K562 (cell line): ENCODE results near the gene ADRA2B. TPM values are rescaled to one million over a fixed set of nuclear protein-coding genes. Genes with fewer than 3 reads are reported as not detected.

ENCODE experiments used
- ATAC-seq: fragments of 200-7000 bp; cut with Tn5 transposase; 3 replicates; pipeline ENCODE4 v1.9.1; 2020; ENCODE audit warnings: moderate library complexity
- BruUV-seq: library from RNA; stranded (reverse); fragments of 400-500 nt; replicated peaks from 2 replicates; lab custom pipeline; 2021; lab: Mats Ljungman, UMichigan
- CTCF ChIA-PET: fragments of 300-600 bp; formaldehyde crosslinking; extraction: SDS; loops from one replicate; lab custom pipeline; 2021; ENCODE audit warnings: low intra/inter-chr PET ratio; lab: Yijun Ruan, JAX
- POLR2A ChIA-PET: fragments of 300-600, 350-650 bp; sonication (Branson Sonifier 250); formaldehyde crosslinking; extraction: SDS; loops from one replicate; lab custom pipeline; 2021; ENCODE audit warnings: antibody characterized with exemption, inconsistent platforms; lab: Yijun Ruan, JAX
- DNase-seq, 4 experiments: peaks; one replicate each; pipeline versions ENCODE4 v3.0.0 to v3.0.0-alpha.2; 2011 to 2018; ENCODE audit warnings: low spot score in 3 of 4, mixed read lengths in 3 of 4; ENCODE audit errors: extremely low read depth in 1 of 4
- FAIRE-seq: peaks from 2 replicates; lab custom pipeline; 2011; peaks lifted over from hg19 to GRCh38; lab: Jason Lieb, UNC
- H2AFZ ChIP-seq: 2 replicates; pipeline ENCODE4 v1.6.0; 2011; ENCODE audit warnings: low read depth, low read length, control low read depth, inconsistent platforms
- H3K27ac ChIP-seq: fragments of 200-600 bp; 3 replicates; pipeline ENCODE4 v1.8.0; 2011; ENCODE audit warnings: low read depth, mild to moderate bottlenecking, control low read depth, inconsistent platforms, low read length, moderate library complexity, mixed read lengths; ENCODE audit errors: extremely low read depth
- H3K27me3 ChIP-seq, 2 experiments: fragments of 300-600 bp in 1 of 2; 2 replicates in 1 of 2; 3 replicates in 1 of 2; pipeline versions ENCODE4 v1.6.0 to v1.8.0; 2011; ENCODE audit warnings: inconsistent platforms in 2 of 2, low read length in 2 of 2, mild to moderate bottlenecking in 1 of 2, mixed read lengths in 1 of 2, moderate library complexity in 1 of 2; ENCODE audit not compliant: control insufficient read depth in 2 of 2, insufficient read depth in 2 of 2
- H3K36me3 ChIP-seq: fragments of 300-600 bp; 3 replicates; pipeline ENCODE4 v1.8.0; 2011; ENCODE audit warnings: mild to moderate bottlenecking, low read length, inconsistent platforms; ENCODE audit not compliant: control insufficient read depth, insufficient read depth
- H3K4me1 ChIP-seq, 2 experiments: fragments of 200-600 bp in 1 of 2; replicated peaks in 1 of 2; 2 replicates in 1 of 2; 3 replicates in 1 of 2; pipeline versions ENCODE4 v1.5.1 to v1.8.0; 2011; ENCODE audit warnings: inconsistent platforms in 2 of 2, low read length in 2 of 2, mild to moderate bottlenecking in 1 of 2, mixed read lengths in 1 of 2, moderate library complexity in 1 of 2; ENCODE audit not compliant: control insufficient read depth in 2 of 2, insufficient read depth in 2 of 2
- H3K4me2 ChIP-seq: 2 replicates; pipeline ENCODE4 v1.6.1; 2011; ENCODE audit warnings: low read length, control low read depth, inconsistent platforms, mixed read lengths; ENCODE audit not compliant: insufficient read depth
- H3K4me3 ChIP-seq: fragments of 200-600 bp; sonication (generic), shearing (Covaris generic); 2 replicates; pipeline ENCODE4 v1.5.1; 2016; ENCODE audit warnings: control low read depth, inconsistent platforms
- H3K79me2 ChIP-seq: fragments of 200-600 bp; 3 replicates; pipeline ENCODE4 v1.8.0; 2011; ENCODE audit warnings: low read length, inconsistent platforms; ENCODE audit not compliant: control insufficient read depth, insufficient read depth
- H3K9ac ChIP-seq, 2 experiments: 2 replicates each; pipeline versions ENCODE4 v1.6.0 to v1.6.1; 2011; ENCODE audit warnings: low read depth in 2 of 2, low read length in 2 of 2, control low read depth in 1 of 2, inconsistent platforms in 1 of 2, mild to moderate bottlenecking in 1 of 2, mixed read lengths in 1 of 2; ENCODE audit not compliant: insufficient read depth in 1 of 2
- H3K9me1 ChIP-seq: one replicate; pipeline ENCODE4 v1.6.0; 2011; ENCODE audit warnings: inconsistent platforms, mild to moderate bottlenecking, low read length, moderate library complexity; ENCODE audit not compliant: control insufficient read depth, insufficient read depth
- H3K9me3 ChIP-seq: replicated peaks from 2 replicates; pipeline ENCODE4 v1.5.1; 2011; ENCODE audit warnings: low read depth, low read length, inconsistent platforms; ENCODE audit not compliant: control insufficient read depth, insufficient read depth
- H4K20me1 ChIP-seq: replicated peaks from 2 replicates; pipeline ENCODE4 v1.6.1; 2011; ENCODE audit warnings: low read length, inconsistent platforms, mixed read lengths; ENCODE audit not compliant: control insufficient read depth, insufficient read depth
- IRF1 ChIP-seq: sonication (generic); formaldehyde crosslinking; IDR thresholded peaks from 2 replicates; pipeline ENCODE4 v1.8.0; 2022; ENCODE audit warnings: missing genetic modification reagents, mild to moderate bottlenecking, borderline replicate concordance
- KLF13 ChIP-seq: fragments of 450-650 bp; IDR thresholded peaks from 2 replicates; pipeline ENCODE4 v1.6.1; 2016; ENCODE audit warnings: missing genetic modification characterization, low read depth, mild to moderate bottlenecking, missing compliant biosample characterization, moderate library complexity, borderline replicate concordance
- ZC3H8 ChIP-seq: fragments of 450-650 bp; IDR thresholded peaks from 2 replicates; pipeline ENCODE4 v1.6.1; 2017
- ZNF592 ChIP-seq: fragments of 450-650 bp; IDR thresholded peaks from 2 replicates; pipeline ENCODE4 v1.6.1; 2017; ENCODE audit warnings: antibody characterized with exemption, mild to moderate bottlenecking
- WGBS: fragments of 100-300 bp; shearing (Covaris generic); methylation state at CpG from one replicate; pipeline ENCODE4 v1.1.6; 2016; ENCODE audit warnings: low coverage, mixed read lengths; ENCODE audit not compliant: insufficient coverage; ENCODE audit errors: missing lambda C conversion rate; 5-methylcytosine and 5-hydroxymethylcytosine counted together
- in situ Hi-C: fragments of 300-500 bp; cut with MboI; formaldehyde crosslinking; loops from 4 replicates; pipeline ENCODE4 v1.15.0; 2018; ENCODE audit warnings: inconsistent platforms, mixed read lengths
- intact Hi-C: fragments of 100-400 bp; cut with micrococcal nuclease; formaldehyde crosslinking; loops from 2 replicates; pipeline ENCODE4 v1.14.2; 2022
- polyA plus RNA-seq, 8 experiments: library from polyadenylated mRNA; depleted of rRNA in 4 of 8; stranded (reverse) in 5 of 8; unstranded in 3 of 8; fragments of >200 nt; fragmentation: Nextera tagmentation in 2 of 8; fragmentation: Illumina TruSeq in 1 of 8; extraction: Ambion mirVana in 2 of 8; extraction: Trizol in 1 of 8; gene quantifications; 2 replicates each; pipeline versions ENCODE4 v1.2.1 to v1.2.3, GENCODE V29; 2011 to 2014; ENCODE audit warnings: inconsistent platforms in 1 of 8, missing spikeins in 1 of 8
- total RNA-seq, 7 experiments: library from RNA; depleted of rRNA in 6 of 7; stranded (reverse); fragments of >200 nt in 6 of 7; fragmentation: Illumina TruSeq in 2 of 7; extraction: Trizol in 2 of 7; gene quantifications; 2 replicates each; pipeline versions ENCODE4 v1.2.1 to v1.2.3, GENCODE V29; 2011 to 2021; ENCODE audit warnings: low replicate concordance in 1 of 7

The ADRA2B gene
- total and polyA plus RNA-seq, 9 of the 15 experiments (the other 6 are each of a cell fraction or from before 2014, with no cell fraction given), result not detected

- Histone ChIP-seq H3K79me2 (no peaks in the 10 kb centered on the region), H3K9me1 (no peaks in the 10 kb centered on the region), H3K27ac (no peak overlapping the region), H3K36me3 (no peaks in the 10 kb centered on the region), H4K20me1 (no peaks in the 10 kb centered on the region), H3K9me3 (no peaks in the 10 kb centered on the region), H3K4me1 (peaks cover 11 to 29% of the 10 kb centered on the region in 2 experiments), H3K9ac (0 out of 4 replicates have a peak overlapping the region, but pooled peaks of 1 of the 2 experiments have one; percentile 6), H3K4me3 (no peak overlapping the region), H2AFZ (no peak overlapping the region), H3K27me3 (no peaks in the 10 kb centered on the region), H3K4me2 (no peak overlapping the region)
- no TSS peak for BruUV-seq
- CTCF ChIA-PET, result no interaction called here
- ATAC-seq (no peak), DNase-seq (no peak), FAIRE-seq (no peak)
- in situ Hi-C loops, result no loop called here
- WGBS, result 29% methylated on average over 9 of the region's 9 CpGs
- intact Hi-C loops, result no loop called here
- POLR2A ChIA-PET, result interaction anchor here (0.6 to 1.4 kb wide), 2 partner anchors 10 to 57 kb away, joined by 3 to 5 read pairs; partner anchors contain the start of gene STARD7
- TF ChIP-seq ZC3H8 (no peak), ZNF592 (no peak), IRF1 (CRISPR knock-in tag) (no peak), KLF13 (tag) (no peak)
Measured at GRCh38 chr2:96151595-96152303, 35.4 kb upstream of the ADRA2B start.
